Posterior cingulate gyrus (tissue), 11 donors: ENCODE measurements around the gene CNTNAP2.
A peak's percentile ranks its signal among the peaks of the same experiment; 100 is the strongest.

Experiments used
- DNase-seq, 10 donors: peaks; one replicate each; pipeline versions ENCODE4 v3.0.0 to v3.0.0-alpha.2; 2020 to 2021; ENCODE audit warnings: mixed read lengths in 3 of 10
- intact Hi-C: fragments of 100-400 bp; cut with DNase I; formaldehyde crosslinking; loops from one replicate; pipeline ENCODE4 v1.15.1; 2023

The CNTNAP2 gene

GRCh38 chr7:146411975-146412374 lies 295.4 kb downstream of the CNTNAP2 start:
- intact Hi-C loops, result no loop called here
- DNase-seq, result peak in 2 of 10 donors; percentile 22 to 37

- DNase-seq, result no peak
- intact Hi-C loops, result no loop called here
These were observed 296.2 kb downstream of the CNTNAP2 start for GRCh38 chr7:146412781-146413180.

GRCh38 chr7:146414373-146414772 lies 297.8 kb downstream of the CNTNAP2 start:
- no peak for DNase-seq
- intact Hi-C loops, result no loop called here

- DNase-seq, result no peak
- intact Hi-C loops, result no loop called here
These were observed 298.3 kb downstream of the CNTNAP2 start for GRCh38 chr7:146414937-146415336.

- no peak for DNase-seq
- intact Hi-C loops, result no loop called here
These were observed 300.6 kb downstream of the CNTNAP2 start for GRCh38 chr7:146417176-146417575.

GRCh38 chr7:146423446-146423845 lies 306.8 kb downstream of the CNTNAP2 start:
- DNase-seq, result no peak
- intact Hi-C loops, result no loop called here

- intact Hi-C loops, result no loop called here
- DNase-seq, result no peak
These were observed 307.5 kb downstream of the CNTNAP2 start for GRCh38 chr7:146424084-146424483.

GRCh38 chr7:146433501-146433900 lies 316.9 kb downstream of the CNTNAP2 start:
- no peak for DNase-seq
- intact Hi-C loops, result no loop called here

- intact Hi-C loops, result no loop called here
These were observed 326.5 kb downstream of the CNTNAP2 start for GRCh38 chr7:146443102-146443501.

GRCh38 chr7:146449625-146450024 lies 333.0 kb downstream of the CNTNAP2 start:
- no peak for DNase-seq
- intact Hi-C loops, result no loop called here

More at GRCh38 chr7:146443102-146443501, 326.5 kb downstream of the CNTNAP2 start:
- no peak for DNase-seq

- no peak for DNase-seq
- intact Hi-C loops, result no loop called here
These were observed 338.6 kb downstream of the CNTNAP2 start for GRCh38 chr7:146455091-146455655.

GRCh38 chr7:146479040-146479439 lies 362.4 kb downstream of the CNTNAP2 start:
- DNase-seq, result no peak
- intact Hi-C loops, result no loop called here

GRCh38 chr7:146486519-146486918 lies 369.9 kb downstream of the CNTNAP2 start:
- intact Hi-C loops, result no loop called here
- DNase-seq, result no peak

GRCh38 chr7:146492017-146492416 lies 375.4 kb downstream of the CNTNAP2 start:
- intact Hi-C loops, result no loop called here

GRCh38 chr7:146494952-146495596 lies 378.5 kb downstream of the CNTNAP2 start:
- no peak for DNase-seq
- intact Hi-C loops, result no loop called here

More at GRCh38 chr7:146492017-146492416, 375.4 kb downstream of the CNTNAP2 start:
- no peak for DNase-seq

- intact Hi-C loops, result no loop called here
- DNase-seq, result no peak
These were observed 380.1 kb downstream of the CNTNAP2 start for GRCh38 chr7:146496657-146497056.

GRCh38 chr7:146499970-146500369 lies 383.4 kb downstream of the CNTNAP2 start:
- no peak for DNase-seq
- intact Hi-C loops, result no loop called here

GRCh38 chr7:146503844-146504243 lies 387.2 kb downstream of the CNTNAP2 start:
- DNase-seq, result no peak
- intact Hi-C loops, result no loop called here

GRCh38 chr7:146510088-146510680 lies 393.6 kb downstream of the CNTNAP2 start:
- no peak for DNase-seq
- intact Hi-C loops, result no loop called here

- DNase-seq, result no peak
- intact Hi-C loops, result no loop called here
These were observed 397.7 kb downstream of the CNTNAP2 start for GRCh38 chr7:146514304-146514703.

- no peak for DNase-seq
- intact Hi-C loops, result no loop called here
These were observed 412.0 kb downstream of the CNTNAP2 start for GRCh38 chr7:146528581-146528980.

GRCh38 chr7:146539836-146540235 lies 423.2 kb downstream of the CNTNAP2 start:
- intact Hi-C loops, result no loop called here
- DNase-seq, result no peak
